ENCODE measurements around the gene GRB10.

The GRB10 gene

DNA sequence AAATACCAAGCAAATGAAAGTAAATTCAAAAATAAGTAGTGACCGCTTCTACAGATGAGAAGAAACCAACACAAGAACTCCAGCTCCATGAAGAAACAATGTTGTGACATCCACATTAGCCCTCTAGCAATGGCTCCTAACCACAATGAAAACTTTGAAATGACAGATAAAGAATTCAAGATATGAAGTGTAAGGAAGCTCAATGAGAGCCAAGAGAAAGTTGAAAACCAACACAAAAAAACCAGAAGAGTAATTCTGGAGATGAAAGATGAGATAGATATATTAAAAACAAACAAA, 149.3 kb downstream of the GRB10 start:
- Histone ChIP-seq H3K36me3 (no peaks in the 10 kb centered on the region), H3K9me3 (ENCODE audit: severe bottlenecking) (no peaks in the 10 kb centered on the region), H3K4me3 (ENCODE audit: low read depth, low read length) (no peak overlapping the region), H3K27ac (no peak overlapping the region), H3K27me3 (ENCODE audit: insufficient read depth, low read depth, severe bottlenecking) (no peaks in the 10 kb centered on the region)
- no peak for DNase-seq
- no peak for TF ChIP-seq CTCF (IDR thresholded peaks at IDR 0.05; ENCODE audit: low read depth, low read length)

GRCh38 chr7:50632561-50633413, 149.9 kb downstream of the GRB10 start:
- DNase-seq, result peak; percentile 67
- Histone ChIP-seq H3K36me3 (no peaks in the 10 kb centered on the region), H3K4me3 (ENCODE audit: low read depth, low read length) (no peak overlapping the region), H3K27me3 (ENCODE audit: insufficient read depth, low read depth, severe bottlenecking) (no peaks in the 10 kb centered on the region), H3K9me3 (ENCODE audit: severe bottlenecking) (no peaks in the 10 kb centered on the region), H3K27ac (no peak overlapping the region)
- TF ChIP-seq CTCF (IDR thresholded peaks at IDR 0.05; ENCODE audit: low read depth, low read length), result peak; percentile 84

DNA sequence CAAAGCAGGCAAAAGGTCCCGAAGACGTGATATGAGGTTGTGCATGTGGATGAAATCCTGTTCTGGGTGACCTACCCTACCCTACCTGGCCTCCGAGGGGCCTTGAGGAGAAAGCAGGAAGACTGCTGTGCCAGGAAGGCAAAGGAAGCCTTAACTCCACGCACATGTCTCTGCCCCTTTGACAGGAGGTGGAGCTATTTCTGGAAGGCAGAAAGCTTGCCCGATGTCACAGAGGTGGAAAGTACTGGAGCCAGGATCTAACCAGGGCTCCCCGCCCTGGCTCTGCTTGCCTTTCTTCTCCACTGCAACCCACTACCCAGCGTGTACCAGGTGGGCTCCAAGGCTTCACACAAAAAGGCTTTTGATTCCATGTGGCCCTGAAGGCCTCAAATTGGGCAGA, 151.1 kb downstream of the GRB10 start:
- no peak for TF ChIP-seq CTCF (IDR thresholded peaks at IDR 0.05; ENCODE audit: low read depth, low read length)

DNA sequence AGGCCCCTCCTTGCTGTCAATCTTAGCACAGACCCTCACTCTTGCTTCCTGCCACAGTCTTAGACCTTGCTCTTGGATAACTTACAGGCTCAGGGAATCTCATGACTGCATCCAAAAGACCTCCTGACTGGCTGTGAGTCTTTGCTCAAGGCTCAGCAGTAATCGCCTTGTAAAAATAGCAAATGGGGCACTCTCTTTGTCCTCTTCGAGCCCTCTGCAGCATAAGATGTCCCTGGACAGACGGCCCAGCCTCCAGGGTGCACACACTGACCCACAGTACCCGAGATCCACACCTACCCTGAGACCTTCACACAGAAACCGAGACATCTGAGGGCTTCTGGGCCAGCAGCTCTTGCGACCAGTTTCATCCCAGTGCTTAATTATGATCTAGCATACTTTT, 151.6 kb downstream of the GRB10 start:
- no peak for DNase-seq
- no peaks in the 10 kb centered on the region for H3K36me3 ChIP-seq
- H3K9me3 ChIP-seq (ENCODE audit: severe bottlenecking), result no peaks in the 10 kb centered on the region
- H3K4me3 ChIP-seq (ENCODE audit: low read depth, low read length), result no peak overlapping the region
- H3K27me3 ChIP-seq (ENCODE audit: insufficient read depth, low read depth, severe bottlenecking), result no peaks in the 10 kb centered on the region
- TF ChIP-seq CTCF (IDR thresholded peaks at IDR 0.05; ENCODE audit: low read depth, low read length), result no peak
- no peak overlapping the region for H3K27ac ChIP-seq

More for the DNA sequence above, 151.1 kb downstream of the GRB10 start:
- H3K9me3 ChIP-seq (ENCODE audit: severe bottlenecking), result no peaks in the 10 kb centered on the region
- no peak overlapping the region for H3K4me3 ChIP-seq (ENCODE audit: low read depth, low read length)
- H3K27ac ChIP-seq, result no peak overlapping the region
- no peak for DNase-seq
- H3K27me3 ChIP-seq (ENCODE audit: insufficient read depth, low read depth, severe bottlenecking), result no peaks in the 10 kb centered on the region
- H3K36me3 ChIP-seq, result no peaks in the 10 kb centered on the region

- Histone ChIP-seq H3K27ac (no peak overlapping the region), H3K4me3 (ENCODE audit: low read depth, low read length) (no peak overlapping the region), H3K27me3 (ENCODE audit: insufficient read depth, low read depth, severe bottlenecking) (no peaks in the 10 kb centered on the region), H3K9me3 (ENCODE audit: severe bottlenecking) (no peaks in the 10 kb centered on the region), H3K36me3 (no peaks in the 10 kb centered on the region)
- no peak for DNase-seq
- TF ChIP-seq CTCF (IDR thresholded peaks at IDR 0.05; ENCODE audit: low read depth, low read length), result no peak
Measured at GRCh38 chr7:50629238-50629901, 153.3 kb downstream of the GRB10 start.
